H1 (cell line): Measurements from ENCODE around the gene ANKS1A. TPM values are rescaled to one million over a fixed set of nuclear protein-coding genes. Genes with fewer than 3 reads are reported as not detected.

Source experiments
- polyA plus RNA-seq, 7 experiments: library from polyadenylated mRNA; depleted of rRNA in 3 of 7; stranded (reverse) in 5 of 7; unstranded in 2 of 7; fragments of >200 nt in 5 of 7; fragments of 200-250 nt in 2 of 7; gene quantifications; 1 replicate in 5 of 7; 2 replicates in 1 of 7; 4 replicates in 1 of 7; pipeline versions ENCODE4 v1.2.1 to v1.2.3, GENCODE V29; 2011 to 2013; ENCODE audit warnings: missing spikeins in 2 of 7, mixed read lengths in 2 of 7
- total RNA-seq: library from RNA; stranded (reverse); fragmentation: NEBNext Ultra II Directional; extraction: Animal tissue kit (Norgen Biotek cat#: 25700); gene quantifications from 2 replicates; pipeline ENCODE4 v1.2.1, GENCODE V29; 2021
- TF ChIP-seq, protein P1 (sequence below): IDR thresholded peaks from 2 replicates; pipeline ENCODE4 v1.6.1; 2011; ENCODE audit warnings: low read depth, mild to moderate bottlenecking, low read length; ENCODE audit not compliant: insufficient read depth

ANKS1A gene
- total and polyA plus RNA-seq, 2 of the 8 experiments (the other 6 are each of a cell fraction or from before 2014, with no cell fraction given), result 9.8 to 30.9 TPM

DNA sequence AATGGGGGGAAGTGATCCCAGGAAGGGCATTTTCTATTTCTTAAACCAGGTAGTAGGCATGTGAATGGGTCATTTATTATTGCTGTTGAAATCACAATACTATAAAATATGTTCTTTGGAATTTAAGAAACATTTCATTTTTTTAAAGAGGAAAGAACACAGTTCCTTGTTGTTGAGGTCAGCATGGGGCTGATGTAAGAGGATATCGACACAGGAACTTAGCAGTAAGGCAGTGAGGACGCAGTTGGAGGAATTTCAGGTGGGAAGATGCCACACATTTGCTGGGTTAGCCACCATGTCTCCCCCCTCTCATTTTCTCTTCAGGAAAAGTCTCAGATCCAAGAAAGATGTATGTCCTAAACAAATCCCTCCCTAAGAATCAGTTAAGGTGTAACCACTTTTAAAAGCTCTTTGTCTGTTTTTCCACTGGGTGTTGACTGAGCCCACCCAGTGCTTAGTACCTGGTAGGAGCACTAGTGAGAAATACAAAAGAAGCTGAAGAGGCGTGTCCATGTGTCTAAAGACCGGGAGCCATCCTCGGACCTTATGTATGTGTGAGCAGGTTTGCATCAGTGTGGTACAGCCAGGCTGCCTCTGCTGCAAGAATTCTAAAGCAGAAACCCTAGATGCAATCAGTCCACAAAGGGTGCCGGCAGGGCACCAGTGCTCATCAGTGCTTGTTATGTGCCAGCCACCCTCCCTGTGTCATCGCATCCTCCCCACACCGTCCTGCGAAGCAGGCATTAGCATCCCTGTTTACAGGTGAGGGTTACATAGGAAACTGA lies 153.2 kb downstream of the ANKS1A start (continued):
- TF ChIP-seq, protein P1, sequence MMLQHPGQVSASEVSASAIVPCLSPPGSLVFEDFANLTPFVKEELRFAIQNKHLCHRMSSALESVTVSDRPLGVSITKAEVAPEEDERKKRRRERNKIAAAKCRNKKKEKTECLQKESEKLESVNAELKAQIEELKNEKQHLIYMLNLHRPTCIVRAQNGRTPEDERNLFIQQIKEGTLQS, result no peak
